CD4-positive, CD25-positive, alpha-beta regulatory T cell (primary cell): ENCODE data around the gene PFDN4. TPM values are rescaled to one million over a fixed set of nuclear protein-coding genes. Genes with fewer than 3 reads are reported as not detected.
A peak's percentile ranks its signal among the peaks of the same experiment; 100 is the strongest.

Experiments
- ATAC-seq, 2 donors: fragments of 150-1000 bp; cut with Tn5 transposase; one replicate each; pipeline ENCODE4 v1.10.0; 2021; ENCODE audit warnings: low read depth in 2 of 2, moderate number of reproducible peaks in 2 of 2, moderate library complexity in 1 of 2
- DNase-seq, 3 donors: peaks; one replicate each; pipeline versions ENCODE4 v3.0.0 to v3.0.0-alpha.2; 2012 to 2022; ENCODE audit warnings: mixed read lengths in 1 of 3
- H3K27ac ChIP-seq: one replicate; pipeline ENCODE4 v1.7.0; 2013; ENCODE audit warnings: mild to moderate bottlenecking, low read length; ENCODE audit not compliant: insufficient read depth, poor library complexity, severe bottlenecking
- H3K27me3 ChIP-seq: one replicate; pipeline ENCODE4 v1.7.0; 2013; ENCODE audit warnings: low read length; ENCODE audit not compliant: control insufficient read depth, insufficient read depth
- H3K36me3 ChIP-seq: one replicate; pipeline ENCODE4 v1.7.0; 2013; ENCODE audit warnings: mild to moderate bottlenecking, low read length, moderate library complexity; ENCODE audit not compliant: control insufficient read depth, insufficient read depth
- H3K4me1 ChIP-seq: 2 replicates; pipeline ENCODE4 v1.7.0; 2013; ENCODE audit warnings: mild to moderate bottlenecking, low read length; ENCODE audit not compliant: insufficient read depth, control insufficient read depth, poor library complexity, severe bottlenecking
- H3K4me3 ChIP-seq: one replicate; pipeline ENCODE4 v1.7.0; 2013; ENCODE audit warnings: low read depth, mild to moderate bottlenecking, low read length, moderate library complexity
- H3K9me3 ChIP-seq, 2 experiments: 1 replicate in 1 of 2; 2 replicates in 1 of 2; pipeline ENCODE4 v1.7.0; 2013; ENCODE audit warnings: low read length in 2 of 2, mild to moderate bottlenecking in 1 of 2, moderate library complexity in 1 of 2; ENCODE audit not compliant: control insufficient read depth in 2 of 2
- H3K27ac Mint-ChIP-seq, 3 donors: one replicate each; pipeline ENCODE4 v1.8.0; 2020 to 2022; ENCODE audit warnings: mild to moderate bottlenecking in 3 of 3, mixed read lengths in 3 of 3, moderate library complexity in 2 of 3
- H3K27me3 Mint-ChIP-seq: one replicate; pipeline ENCODE4 v1.8.0; 2022; ENCODE audit warnings: mild to moderate bottlenecking, mixed read lengths
- H3K36me3 Mint-ChIP-seq: one replicate; pipeline ENCODE4 v1.8.0; 2020; ENCODE audit warnings: mixed read lengths
- H3K4me1 Mint-ChIP-seq, 4 donors: one replicate each; pipeline ENCODE4 v1.8.0; 2020 to 2022; ENCODE audit warnings: mixed read lengths in 4 of 4, mild to moderate bottlenecking in 1 of 4
- H3K4me3 Mint-ChIP-seq, 4 donors: one replicate each; pipeline ENCODE4 v1.8.0; 2020 to 2022; ENCODE audit warnings: mild to moderate bottlenecking in 4 of 4, mixed read lengths in 4 of 4, moderate library complexity in 3 of 4
- H3K9me3 Mint-ChIP-seq, 7 donors: one replicate each; pipeline ENCODE4 v1.8.0; 2020 to 2022; ENCODE audit warnings: mixed read lengths in 7 of 7, mild to moderate bottlenecking in 3 of 7, moderate library complexity in 2 of 7
- polyA plus RNA-seq, 4 donors: library from polyadenylated mRNA; unstranded; fragments of 300-500 nt; fragmentation: Illumina TruSeq; gene quantifications; one replicate each; pipeline ENCODE4 v1.2.3, GENCODE V29; 2021
- total RNA-seq: library from RNA; stranded (reverse); gene quantifications from one replicate; pipeline ENCODE4 v1.2.3, GENCODE V29; 2022

The PFDN4 gene
- total and polyA plus RNA-seq, 5 donors from 2014 or later = 28.6 to 94.6 (median 74.8) TPM

DNA sequence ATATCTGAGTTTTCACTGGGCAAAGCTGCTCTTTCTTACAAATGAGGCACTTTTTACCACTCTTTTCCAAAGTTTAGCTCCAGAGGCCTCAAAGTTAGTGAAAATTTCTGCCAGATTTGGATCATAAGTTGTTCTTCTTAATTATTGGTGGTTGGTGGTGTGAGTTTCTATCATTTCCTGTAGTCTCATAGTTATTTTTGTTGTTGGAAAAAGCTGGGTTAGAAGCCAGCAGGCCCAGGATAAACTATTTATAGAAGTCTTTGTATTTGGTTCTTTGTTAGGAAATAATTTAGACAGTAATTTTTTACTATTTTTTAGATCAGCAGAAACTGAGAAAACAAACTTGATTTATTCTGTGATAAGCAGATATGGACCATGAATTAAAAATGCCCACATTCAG lies 10.6 kb downstream of the PFDN4 start:
- Mint-ChIP-seq H3K27me3 (no peaks in the 10 kb centered on the region), H3K27ac (peak overlapping the region in 1 of 3 donors; percentile 22), H3K4me1 (peaks cover 13 to 32% (median 21%) of the 10 kb centered on the region in 4 donors), H3K4me3 (no peak overlapping the region), H3K9me3 (no peaks in the 10 kb centered on the region), H3K36me3 (peaks cover 14% of the 10 kb centered on the region)
- no peak overlapping the region for H3K4me3 ChIP-seq
- no peaks in the 10 kb centered on the region for H3K9me3 ChIP-seq
- H3K36me3 ChIP-seq = peaks cover 36% of the 10 kb centered on the region
- no peaks in the 10 kb centered on the region for H3K27me3 ChIP-seq
- no peak for ATAC-seq
- no peak for DNase-seq
- H3K4me1 ChIP-seq = peaks cover 13% of the 10 kb centered on the region
- no peak overlapping the region for H3K27ac ChIP-seq

GRCh38 chr20:54219751-54220426 lies 12.0 kb downstream of the PFDN4 start:
- Histone ChIP-seq H3K27ac (no peak overlapping the region), H3K4me1 (peaks cover 13% of the 10 kb centered on the region), H3K9me3 (no peaks in the 10 kb centered on the region), H3K36me3 (peaks cover 30% of the 10 kb centered on the region), H3K4me3 (no peak overlapping the region), H3K27me3 (no peaks in the 10 kb centered on the region)
- peak in 1 of 3 donors; percentile 12 for DNase-seq
- no peaks in the 10 kb centered on the region for H3K27me3 Mint-ChIP-seq
- ATAC-seq = no peak
- H3K4me3 Mint-ChIP-seq = no peak overlapping the region
- peaks cover 13 to 28% (median 20%) of the 10 kb centered on the region in 4 donors for H3K4me1 Mint-ChIP-seq
- peaks cover 14% of the 10 kb centered on the region for H3K36me3 Mint-ChIP-seq
- no peak overlapping the region for H3K27ac Mint-ChIP-seq
- no peaks in the 10 kb centered on the region for H3K9me3 Mint-ChIP-seq

GRCh38 chr20:54220722-54221121 lies 12.8 kb downstream of the PFDN4 start:
- H3K9me3 Mint-ChIP-seq = no peaks in the 10 kb centered on the region
- H3K27ac ChIP-seq = no peak overlapping the region

DNA sequence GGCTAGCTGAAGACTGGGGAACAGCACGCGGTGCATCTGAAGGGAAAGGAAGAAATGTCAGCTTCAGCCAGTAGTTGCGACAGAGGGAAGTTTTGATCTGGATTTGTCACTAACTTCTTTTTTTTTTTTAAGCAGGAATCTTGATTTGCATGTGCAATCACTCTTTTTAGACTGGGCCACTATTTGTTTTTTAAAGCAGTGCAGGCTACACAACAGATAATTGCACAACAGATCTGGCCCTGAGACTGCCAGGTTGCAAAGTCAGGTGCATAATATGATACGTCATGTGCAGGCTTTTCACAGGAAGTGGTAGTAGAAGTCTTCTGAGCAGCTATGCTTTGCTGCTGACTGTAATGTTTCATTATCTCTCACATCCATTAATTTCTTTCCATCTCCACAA lies 13.5 kb downstream of the PFDN4 start:
- H3K4me3 ChIP-seq = peak overlapping the region; percentile 28
- H3K27me3 Mint-ChIP-seq = no peaks in the 10 kb centered on the region
- H3K4me1 ChIP-seq = peaks cover 13% of the 10 kb centered on the region
- ATAC-seq = peak; percentile 91 to 95
- peak overlapping the region; percentile 77 to 96 (median 95) for H3K27ac Mint-ChIP-seq
- peaks cover 16% of the 10 kb centered on the region for H3K36me3 ChIP-seq
- no peaks in the 10 kb centered on the region for H3K27me3 ChIP-seq
- H3K36me3 Mint-ChIP-seq = peaks cover 10% of the 10 kb centered on the region
- peak overlapping the region in 2 of 4 donors; percentile 71 to 73 for H3K4me3 Mint-ChIP-seq
- DNase-seq = peak in 2 of 3 donors; percentile 47 to 74
- peaks cover 4 to 25% (median 15%) of the 10 kb centered on the region in 4 donors for H3K4me1 Mint-ChIP-seq
- peak overlapping the region; percentile 57 for H3K27ac ChIP-seq
- H3K9me3 ChIP-seq = no peaks in the 10 kb centered on the region
- peaks cover 0 to 1% (median 0%) of the 10 kb centered on the region in 7 donors for H3K9me3 Mint-ChIP-seq

More at GRCh38 chr20:54220722-54221121, 12.8 kb downstream of the PFDN4 start:
- no peaks in the 10 kb centered on the region for H3K27me3 Mint-ChIP-seq
- Histone ChIP-seq H3K36me3 (peaks cover 22% of the 10 kb centered on the region), H3K4me1 (peaks cover 13% of the 10 kb centered on the region), H3K4me3 (no peak overlapping the region), H3K9me3 (no peaks in the 10 kb centered on the region), H3K27me3 (no peaks in the 10 kb centered on the region)
- H3K4me1 Mint-ChIP-seq = peaks cover 6 to 28% (median 18%) of the 10 kb centered on the region in 4 donors
- no peak for ATAC-seq
- no peak overlapping the region for H3K4me3 Mint-ChIP-seq
- H3K27ac Mint-ChIP-seq = peak overlapping the region; percentile 52 to 95 (median 77)
- DNase-seq = no peak
- H3K36me3 Mint-ChIP-seq = peaks cover 13% of the 10 kb centered on the region

GRCh38 chr20:54221996-54222890 lies 14.4 kb downstream of the PFDN4 start:
- Mint-ChIP-seq H3K27me3 (no peaks in the 10 kb centered on the region), H3K4me1 (peaks cover 4 to 22% (median 14%) of the 10 kb centered on the region in 4 donors), H3K9me3 (peaks cover 0 to 3% (median 0%) of the 10 kb centered on the region in 7 donors), H3K36me3 (peaks cover 5% of the 10 kb centered on the region), H3K4me3 (peak overlapping the region in 2 of 4 donors; percentile 71 to 73), H3K27ac (peak overlapping the region; percentile 80 to 96 (median 95))
- ATAC-seq (no peak), DNase-seq (no peak)
- Histone ChIP-seq H3K4me3 (peak overlapping the region; percentile 28), H3K27me3 (no peaks in the 10 kb centered on the region), H3K36me3 (peaks cover 10% of the 10 kb centered on the region), H3K27ac (peak overlapping the region; percentile 57), H3K9me3 (no peaks in the 10 kb centered on the region), H3K4me1 (peaks cover 13% of the 10 kb centered on the region)

GRCh38 chr20:54223285-54223684 lies 15.4 kb downstream of the PFDN4 start:
- H3K4me1 Mint-ChIP-seq = peaks cover 4 to 22% (median 12%) of the 10 kb centered on the region in 4 donors
- no peak overlapping the region for H3K4me3 Mint-ChIP-seq
- H3K9me3 ChIP-seq = no peaks in the 10 kb centered on the region
- H3K36me3 Mint-ChIP-seq = no peaks in the 10 kb centered on the region
- peaks cover 0 to 3% (median 1%) of the 10 kb centered on the region in 7 donors for H3K9me3 Mint-ChIP-seq
- H3K36me3 ChIP-seq = peaks cover 4% of the 10 kb centered on the region
- no peak overlapping the region for H3K27ac ChIP-seq
- H3K4me1 ChIP-seq = peaks cover 13% of the 10 kb centered on the region
- no peak for DNase-seq
- H3K27me3 Mint-ChIP-seq = no peaks in the 10 kb centered on the region
- ATAC-seq = no peak
- no peak overlapping the region for H3K4me3 ChIP-seq
- H3K27ac Mint-ChIP-seq = peak overlapping the region in 2 of 3 donors; percentile 70 to 86
- no peaks in the 10 kb centered on the region for H3K27me3 ChIP-seq

DNA sequence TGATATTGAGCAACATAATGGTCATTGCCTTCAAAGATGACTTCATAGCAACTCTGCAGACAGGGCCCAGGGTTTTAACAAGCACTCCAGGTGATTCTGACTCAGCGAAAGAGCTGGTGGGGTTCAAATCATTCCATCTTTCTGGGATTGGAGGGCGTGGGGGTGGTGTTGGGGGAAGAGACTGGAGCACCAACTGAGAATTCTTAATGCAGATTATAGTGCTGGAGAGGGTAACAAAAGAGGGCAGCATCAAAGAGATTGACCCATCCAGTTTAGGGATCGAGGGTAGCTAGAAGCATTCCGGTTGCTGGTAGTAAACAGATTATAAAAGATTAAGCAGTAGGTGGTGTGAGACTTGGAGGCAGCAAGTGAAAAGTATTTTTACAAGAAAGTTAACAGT lies 15.9 kb downstream of the PFDN4 start:
- Histone ChIP-seq H3K27ac (no peak overlapping the region), H3K36me3 (peaks cover 4% of the 10 kb centered on the region), H3K9me3 (no peaks in the 10 kb centered on the region), H3K27me3 (no peaks in the 10 kb centered on the region), H3K4me3 (no peak overlapping the region), H3K4me1 (peaks cover 13% of the 10 kb centered on the region)
- no peak overlapping the region for H3K27ac Mint-ChIP-seq
- peaks cover 4 to 20% (median 12%) of the 10 kb centered on the region in 4 donors for H3K4me1 Mint-ChIP-seq
- DNase-seq (no peak), ATAC-seq (no peak)
- H3K36me3 Mint-ChIP-seq = no peaks in the 10 kb centered on the region
- H3K4me3 Mint-ChIP-seq = no peak overlapping the region
- H3K27me3 Mint-ChIP-seq = no peaks in the 10 kb centered on the region
- peaks cover 0 to 3% (median 1%) of the 10 kb centered on the region in 7 donors for H3K9me3 Mint-ChIP-seq
